ENCODE data around the gene TRIM9.
"Not testable (repeated sequence)": the region's sequence is repeated elsewhere in the genome, so short reads cannot be mapped to it uniquely, and the experiment has no call there.

Gene TRIM9

GRCh38 chr14:51002406-51002999, 92.4 kb downstream of the TRIM9 start:
- peak; percentile 46 for DNase-seq

- no peak for DNase-seq
These were observed 94.3 kb downstream of the TRIM9 start for GRCh38 chr14:51000566-51000965.

- DNase-seq = no peak
These were observed 95.2 kb downstream of the TRIM9 start for GRCh38 chr14:50999726-51000125.

- no peak for DNase-seq
These were observed 96.3 kb downstream of the TRIM9 start for GRCh38 chr14:50998612-50999011.

GRCh38 chr14:50997712-50998111, 97.2 kb downstream of the TRIM9 start:
- DNase-seq = no peak

- not testable (repeated sequence) for DNase-seq
These were observed 100.7 kb downstream of the TRIM9 start for GRCh38 chr14:50994158-50994557.

GRCh38 chr14:50985859-50986331, 109.0 kb downstream of the TRIM9 start:
- no peak for DNase-seq

GRCh38 chr14:50985124-50985858, 109.6 kb downstream of the TRIM9 start:
- DNase-seq = no peak

GRCh38 chr14:50984036-50984710, 110.7 kb downstream of the TRIM9 start:
- DNase-seq = no peak

GRCh38 chr14:50979941-50980850, 114.7 kb downstream of the TRIM9 start:
- no peak for DNase-seq

GRCh38 chr14:50978888-50979287, 116.0 kb downstream of the TRIM9 start:
- no peak for DNase-seq

- no peak for DNase-seq
These were observed 116.4 kb downstream of the TRIM9 start for GRCh38 chr14:50978529-50978871.

- no peak for DNase-seq
These were observed 116.9 kb downstream of the TRIM9 start for GRCh38 chr14:50977863-50978528.

- no peak for DNase-seq
These were observed 120.8 kb downstream of the TRIM9 start for GRCh38 chr14:50974118-50974517.

GRCh38 chr14:50972734-50973133, 122.2 kb downstream of the TRIM9 start:
- no peak for DNase-seq

- no peak for DNase-seq
These were observed 123.8 kb downstream of the TRIM9 start for GRCh38 chr14:50970886-50971781.

- DNase-seq = no peak
These were observed 127.1 kb downstream of the TRIM9 start for GRCh38 chr14:50967790-50968189.

GRCh38 chr14:50967103-50967502, 127.8 kb downstream of the TRIM9 start:
- DNase-seq = no peak

- DNase-seq = no peak
These were observed 130.1 kb downstream of the TRIM9 start for GRCh38 chr14:50964683-50965390.

- no peak for DNase-seq
These were observed 131.0 kb downstream of the TRIM9 start for GRCh38 chr14:50963919-50964318.
